Endothelial cell of umbilical vein (primary cell): Measurements from ENCODE around the gene PXT1. TPM values are rescaled to one million over a fixed set of nuclear protein-coding genes. Genes with fewer than 3 reads are reported as not detected.

Source experiments
- BruUV-seq: library from RNA; stranded (reverse); fragments of 400-500 nt; replicated peaks from 2 replicates; lab custom pipeline; 2021; lab: Mats Ljungman, UMichigan
- CTCF ChIA-PET: fragments of 300-600, 350-600 bp; sonication (Branson Sonifier 250); formaldehyde crosslinking; loops from one replicate; lab custom pipeline; 2021; ENCODE audit warnings: antibody characterized with exemption, inconsistent platforms; lab: Charles Lee
- POLR2A ChIA-PET: fragments of 300-600, 350-600 bp; sonication (Branson Sonifier 250); formaldehyde crosslinking; loops from one replicate; lab custom pipeline; 2021; ENCODE audit warnings: antibody characterized with exemption, inconsistent platforms; lab: Charles Lee
- DNase-seq: peaks from one replicate; pipeline ENCODE4 v3.0.0-alpha.2; 2011; ENCODE audit warnings: low read depth, low spot score
- FAIRE-seq: peaks from 2 replicates; lab custom pipeline; 2011; peaks lifted over from hg19 to GRCh38; lab: Jason Lieb, UNC
- H2AFZ ChIP-seq: 2 replicates; pipeline ENCODE4 v1.6.0; 2012; ENCODE audit warnings: low read depth, low read length, control low read depth, inconsistent platforms
- H3K27ac ChIP-seq: 2 replicates; pipeline ENCODE4 v1.5.1; 2011; ENCODE audit warnings: low read depth, mild to moderate bottlenecking, control low read depth, low read length, moderate library complexity; ENCODE audit not compliant: insufficient read depth
- H3K27me3 ChIP-seq, 2 experiments: 2 replicates each; pipeline versions ENCODE4 v1.6.0 to v1.6.1; 2011; ENCODE audit warnings: low read length in 2 of 2, mixed read lengths in 1 of 2; ENCODE audit not compliant: control insufficient read depth in 2 of 2, insufficient read depth in 2 of 2
- H3K36me3 ChIP-seq, 2 experiments: 2 replicates in 1 of 2; 3 replicates in 1 of 2; pipeline ENCODE4 v1.5.1; 2011; ENCODE audit warnings: low read length in 2 of 2, mild to moderate bottlenecking in 1 of 2, moderate library complexity in 1 of 2; ENCODE audit not compliant: control insufficient read depth in 2 of 2, insufficient read depth in 2 of 2; ENCODE audit errors: extremely low read depth in 1 of 2
- H3K4me1 ChIP-seq: 3 replicates; pipeline ENCODE4 v1.5.1; 2011; ENCODE audit warnings: mild to moderate bottlenecking, low read length; ENCODE audit not compliant: control insufficient read depth, insufficient read depth; ENCODE audit errors: extremely low read depth
- H3K4me2 ChIP-seq: 2 replicates; pipeline ENCODE4 v1.6.1; 2011; ENCODE audit warnings: low read length, control low read depth, mixed read lengths; ENCODE audit not compliant: insufficient read depth
- H3K4me3 ChIP-seq, 3 experiments: fragments of 200-600 bp in 1 of 3; sonication (generic), shearing (Covaris generic) in 1 of 3; replicated peaks in 1 of 3; 2 replicates each; pipeline ENCODE4 v1.5.1; 2011 to 2016; ENCODE audit warnings: control low read depth in 3 of 3, low read length in 3 of 3, mild to moderate bottlenecking in 2 of 3, inconsistent platforms in 1 of 3, low read depth in 1 of 3, moderate library complexity in 1 of 3; ENCODE audit not compliant: insufficient read depth in 1 of 3
- H3K79me2 ChIP-seq: 2 replicates; pipeline ENCODE4 v1.6.0; 2012; ENCODE audit warnings: low read length, inconsistent platforms; ENCODE audit not compliant: control insufficient read depth, insufficient read depth
- H3K9ac ChIP-seq: replicated peaks from 2 replicates; pipeline ENCODE3; 2011; ENCODE audit warnings: low read length, control low read depth; ENCODE audit not compliant: insufficient read depth; ENCODE audit errors: extremely low read depth
- H3K9me1 ChIP-seq: replicated peaks from 3 replicates; pipeline ENCODE4 v1.6.0; 2011; ENCODE audit warnings: mild to moderate bottlenecking, low read length; ENCODE audit not compliant: control insufficient read depth, insufficient read depth; ENCODE audit errors: extremely low read depth
- H3K9me3 ChIP-seq: replicated peaks from 2 replicates; pipeline ENCODE4 v1.5.1; 2012; ENCODE audit warnings: low read length, inconsistent platforms; ENCODE audit not compliant: control insufficient read depth, insufficient read depth
- H4K20me1 ChIP-seq: replicated peaks from 2 replicates; pipeline ENCODE3; 2011; ENCODE audit warnings: mild to moderate bottlenecking, low read length; ENCODE audit not compliant: control insufficient read depth, insufficient read depth; ENCODE audit errors: extremely low read depth
- EZH2 ChIP-seq: IDR thresholded peaks from 2 replicates; pipeline ENCODE4 v1.6.1; 2012; ENCODE audit warnings: borderline replicate concordance, low read depth, mild to moderate bottlenecking, moderate library complexity, low read length, inconsistent platforms; ENCODE audit not compliant: severe bottlenecking
- FOS ChIP-seq: IDR thresholded peaks from 2 replicates; pipeline ENCODE4 v1.6.1; 2011; ENCODE audit warnings: mild to moderate bottlenecking, low read length, moderate library complexity, borderline replicate concordance; ENCODE audit not compliant: insufficient read depth
- GATA2 ChIP-seq: IDR thresholded peaks from 2 replicates; pipeline ENCODE4 v1.7.0; 2011; ENCODE audit warnings: low read depth, mild to moderate bottlenecking, moderate library complexity, mixed read lengths, low read length; ENCODE audit not compliant: insufficient read length, insufficient read depth
- JUN ChIP-seq: IDR thresholded peaks from 2 replicates; pipeline ENCODE4 v1.6.1; 2011; ENCODE audit warnings: borderline replicate concordance, low read depth; ENCODE audit not compliant: insufficient read length, insufficient read depth
- MYC ChIP-seq: IDR thresholded peaks from one replicate; pipeline ENCODE4 v1.6.1; 2011; ENCODE audit warnings: mild to moderate bottlenecking, low read depth, low read length
- POLR2A ChIP-seq: IDR thresholded peaks from 2 replicates; pipeline ENCODE4 v1.6.1; 2012; ENCODE audit warnings: low read depth, mild to moderate bottlenecking, control low read depth, low read length
- POLR2AphosphoS5 ChIP-seq: IDR thresholded peaks from 2 replicates; pipeline ENCODE4 v1.6.1; 2012; ENCODE audit warnings: low read depth, mild to moderate bottlenecking, control low read depth, low read length, moderate library complexity; ENCODE audit not compliant: insufficient read depth
- dilution Hi-C: fragments of 300-500 bp; cut with MboI; formaldehyde crosslinking; loops from one replicate; pipeline ENCODE4 v1.15.0; 2019; ENCODE audit warnings: low sequenced_read_pairs; ENCODE audit not compliant: extremely low pct_ligation_motif_present
- intact Hi-C: fragments of 100-400 bp; cut with micrococcal nuclease; formaldehyde crosslinking; loops from one replicate; pipeline ENCODE4 v1.10.0; 2022
- polyA plus RNA-seq, 4 experiments: library from polyadenylated mRNA; depleted of rRNA in 3 of 4; stranded (reverse) in 3 of 4; unstranded in 1 of 4; fragments of >200 nt; gene quantifications; 2 replicates each; pipeline versions ENCODE4 v1.2.1 to v1.2.3, GENCODE V29; 2011 to 2012; ENCODE audit warnings: missing spikeins in 1 of 4
- total RNA-seq: library from RNA; stranded (reverse); gene quantifications from 2 replicates; pipeline ENCODE4 v1.2.3, GENCODE V29; 2021
- TF ChIP-seq, protein P1 (sequence below): IDR thresholded peaks from 2 replicates; pipeline ENCODE4 v1.6.1; 2011; ENCODE audit not compliant: insufficient read depth, insufficient read length
- TF ChIP-seq, protein P2 (sequence below), 2 donors: IDR thresholded peaks; 1 replicate in 1 of 2; 2 replicates in 1 of 2; pipeline ENCODE4 v1.5.1; 2011; ENCODE audit warnings: low read length in 2 of 2, mild to moderate bottlenecking in 2 of 2, moderate library complexity in 2 of 2, control low read depth in 1 of 2, inconsistent platforms in 1 of 2, low read depth in 1 of 2; ENCODE audit not compliant: insufficient read depth in 1 of 2; ENCODE audit errors: extremely low read depth in 1 of 2

The PXT1 gene
- total and polyA plus RNA-seq, 2 donors (not counting 3 experiments of a cell fraction or from before 2014, with no cell fraction given) = not detected

DNA sequence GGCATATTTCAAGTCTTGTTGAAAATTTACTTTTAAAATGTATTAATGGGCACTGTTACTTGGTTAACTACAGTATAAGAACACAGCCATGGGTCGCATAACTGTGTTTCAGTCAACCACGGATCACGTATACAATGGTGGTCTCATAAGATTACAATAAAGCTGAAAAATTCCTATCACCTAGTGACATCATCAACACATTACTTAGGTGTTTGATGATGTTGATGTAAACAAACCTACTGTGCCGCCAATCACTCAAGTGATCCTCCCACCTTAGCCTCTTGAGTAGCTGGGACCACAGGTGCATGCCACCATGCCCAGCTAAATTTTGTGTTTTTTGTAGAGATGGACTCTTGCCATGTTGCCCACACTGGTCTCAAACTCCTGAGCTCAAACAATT is 38.5 kb downstream of the PXT1 start:
- ChIA-PET CTCF (no interaction called here), POLR2A (no interaction called here)
- no peaks in the 10 kb centered on the region for H3K36me3 ChIP-seq
- BruUV-seq = no TSS peak
- H3K9me1 ChIP-seq = no peaks in the 10 kb centered on the region
- no peaks in the 10 kb centered on the region for H3K79me2 ChIP-seq
- no peak overlapping the region for H3K27ac ChIP-seq
- no peaks in the 10 kb centered on the region for H3K9me3 ChIP-seq
- no peaks in the 10 kb centered on the region for H4K20me1 ChIP-seq
- no peak overlapping the region for H3K9ac ChIP-seq
- H3K27me3 ChIP-seq = peaks cover 0 to 13% of the 10 kb centered on the region in 2 experiments
- dilution Hi-C loops (no loop called here), intact Hi-C loops (no loop called here)
- no peak overlapping the region for H2AFZ ChIP-seq
- no peak for TF ChIP-seq POLR2AphosphoS5
- no peak for TF ChIP-seq GATA2
- no peak for TF ChIP-seq EZH2
- TF ChIP-seq FOS = no peak
- TF ChIP-seq JUN = no peak
- TF ChIP-seq, protein P1, sequence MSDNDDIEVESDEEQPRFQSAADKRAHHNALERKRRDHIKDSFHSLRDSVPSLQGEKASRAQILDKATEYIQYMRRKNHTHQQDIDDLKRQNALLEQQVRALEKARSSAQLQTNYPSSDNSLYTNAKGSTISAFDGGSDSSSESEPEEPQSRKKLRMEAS = no peak
- no peak for TF ChIP-seq MYC
- TF ChIP-seq POLR2A = no peak
- TF ChIP-seq, protein P2, sequence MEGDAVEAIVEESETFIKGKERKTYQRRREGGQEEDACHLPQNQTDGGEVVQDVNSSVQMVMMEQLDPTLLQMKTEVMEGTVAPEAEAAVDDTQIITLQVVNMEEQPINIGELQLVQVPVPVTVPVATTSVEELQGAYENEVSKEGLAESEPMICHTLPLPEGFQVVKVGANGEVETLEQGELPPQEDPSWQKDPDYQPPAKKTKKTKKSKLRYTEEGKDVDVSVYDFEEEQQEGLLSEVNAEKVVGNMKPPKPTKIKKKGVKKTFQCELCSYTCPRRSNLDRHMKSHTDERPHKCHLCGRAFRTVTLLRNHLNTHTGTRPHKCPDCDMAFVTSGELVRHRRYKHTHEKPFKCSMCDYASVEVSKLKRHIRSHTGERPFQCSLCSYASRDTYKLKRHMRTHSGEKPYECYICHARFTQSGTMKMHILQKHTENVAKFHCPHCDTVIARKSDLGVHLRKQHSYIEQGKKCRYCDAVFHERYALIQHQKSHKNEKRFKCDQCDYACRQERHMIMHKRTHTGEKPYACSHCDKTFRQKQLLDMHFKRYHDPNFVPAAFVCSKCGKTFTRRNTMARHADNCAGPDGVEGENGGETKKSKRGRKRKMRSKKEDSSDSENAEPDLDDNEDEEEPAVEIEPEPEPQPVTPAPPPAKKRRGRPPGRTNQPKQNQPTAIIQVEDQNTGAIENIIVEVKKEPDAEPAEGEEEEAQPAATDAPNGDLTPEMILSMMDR (IDR thresholded peaks at IDR 0.05; ENCODE audit: extremely low read depth in 1 of 2, insufficient read depth in 1 of 2, low read depth in 1 of 2, low read length in 2 of 2) = no peak
- no peak overlapping the region for H3K4me2 ChIP-seq
- H3K4me3 ChIP-seq = no peak overlapping the region
- FAIRE-seq (no peak), DNase-seq (no peak)
- H3K4me1 ChIP-seq = no peaks in the 10 kb centered on the region
